VCaP (cell line): ENCODE results near the gene TGFBR3.
"Not testable (repeated sequence)": the region's sequence is repeated elsewhere in the genome, so short reads cannot be mapped to it uniquely, and the experiment has no call there.

Source experiments
- H3K27ac ChIP-seq: fragments of 450-650 bp; 2 replicates; pipeline ENCODE4 v1.5.1; 2017
- CTCF ChIP-seq: fragments of 450-650 bp; conservative IDR thresholded peaks from 2 replicates; pipeline ENCODE4 v1.5.1; 2017; ENCODE audit warnings: mild to moderate bottlenecking, moderate library complexity

TGFBR3 gene

GRCh38 chr1:91835087-91835521 is 50.8 kb downstream of the TGFBR3 start:
- no peak overlapping the region for H3K27ac ChIP-seq
- TF ChIP-seq CTCF, result no peak

- not testable (repeated sequence) for H3K27ac ChIP-seq
Measured at GRCh38 chr1:91834549-91834948, 51.4 kb downstream of the TGFBR3 start.

- no peak for TF ChIP-seq CTCF
- H3K27ac ChIP-seq, result no peak overlapping the region
Measured at GRCh38 chr1:91833946-91834345, 52.0 kb downstream of the TGFBR3 start.

- no peak for TF ChIP-seq CTCF
- 0 out of 2 replicates have a peak overlapping the region, but pooled peaks have one; percentile 18 for H3K27ac ChIP-seq
Measured at GRCh38 chr1:91831132-91831930, 54.6 kb downstream of the TGFBR3 start.

- 0 out of 2 replicates have a peak overlapping the region, but pooled peaks have one; percentile 18 for H3K27ac ChIP-seq
- TF ChIP-seq CTCF, result no peak
Measured at GRCh38 chr1:91830242-91831131, 55.5 kb downstream of the TGFBR3 start.

GRCh38 chr1:91829293-91830153 is 56.4 kb downstream of the TGFBR3 start:
- TF ChIP-seq CTCF, result no peak
- peak overlapping the region; percentile 78 for H3K27ac ChIP-seq

- TF ChIP-seq CTCF, result no peak
- peak overlapping the region; percentile 78 for H3K27ac ChIP-seq
Measured at GRCh38 chr1:91828583-91829281, 57.2 kb downstream of the TGFBR3 start.
